SK-N-SH (cell line): Measurements from ENCODE around the gene GPR107. TPM values are rescaled to one million over a fixed set of nuclear protein-coding genes. Genes with fewer than 3 reads are reported as not detected.
A peak's percentile ranks its signal among the peaks of the same experiment; 100 is the strongest.

Experiments used
- CTCF ChIA-PET: fragments of 300-600, 350-600 bp; formaldehyde crosslinking; extraction: SDS; loops from one replicate; lab custom pipeline; 2021; lab: Yijun Ruan, JAX
- POLR2A ChIA-PET: fragments of 350-600 bp; sonication (Branson Sonifier 250); formaldehyde crosslinking; extraction: SDS; loops from one replicate; lab custom pipeline; 2020; ENCODE audit warnings: antibody characterized with exemption, inconsistent platforms; lab: Yijun Ruan, JAX
- DNase-seq: peaks from one replicate; pipeline ENCODE4 v3.0.0; 2012
- H2AFZ ChIP-seq: fragments of 200-600 bp; sonication (generic); 2 replicates; pipeline ENCODE4 v1.8.1; 2016; ENCODE audit warnings: antibody characterized with exemption, mild to moderate bottlenecking, low read depth
- H3F3A ChIP-seq: fragments of 200-600 bp; sonication (generic); replicated peaks from 2 replicates; pipeline ENCODE3; 2016; ENCODE audit warnings: antibody characterized with exemption, mild to moderate bottlenecking; ENCODE audit not compliant: insufficient read depth
- H3K27ac ChIP-seq, 2 experiments: fragments of 200-500 bp in 1 of 2; fragments of 200-600 bp in 1 of 2; sonication (Bioruptor generic) in 1 of 2; sonication (generic), shearing (Covaris generic) in 1 of 2; 2 replicates each; pipeline versions ENCODE4 v1.5.1 to v1.6.1; 2014 to 2016; ENCODE audit warnings: low read depth in 2 of 2, inconsistent platforms in 1 of 2, low read length in 1 of 2, mild to moderate bottlenecking in 1 of 2, mixed read lengths in 1 of 2
- H3K27me3 ChIP-seq: fragments of 200-600 bp; sonication (generic), shearing (Covaris generic); 2 replicates; pipeline ENCODE4 v1.6.1; 2016; ENCODE audit warnings: mixed run types; ENCODE audit not compliant: insufficient read depth
- H3K36me3 ChIP-seq, 2 experiments: fragments of 200-500 bp in 1 of 2; fragments of 200-600 bp in 1 of 2; sonication (Bioruptor generic) in 1 of 2; sonication (generic) in 1 of 2; replicated peaks in 1 of 2; 2 replicates each; pipeline versions ENCODE3 to v1.5.1; 2014 to 2016; ENCODE audit warnings: low read length in 1 of 2, mild to moderate bottlenecking in 1 of 2; ENCODE audit not compliant: insufficient read depth in 2 of 2, control insufficient read depth in 1 of 2
- H3K4me1 ChIP-seq, 2 experiments: fragments of 200-500 bp in 1 of 2; fragments of 200-600 bp in 1 of 2; sonication (Bioruptor generic) in 1 of 2; sonication (generic), shearing (Covaris generic) in 1 of 2; 2 replicates each; pipeline versions ENCODE4 v1.5.1 to v1.6.1; 2014 to 2016; ENCODE audit warnings: low read depth in 1 of 2, low read length in 1 of 2, mixed run types in 1 of 2; ENCODE audit not compliant: insufficient read depth in 2 of 2, control insufficient read depth in 1 of 2
- H3K4me2 ChIP-seq: fragments of 200-600 bp; sonication (generic), shearing (Covaris generic); 2 replicates; pipeline ENCODE4 v1.6.1; 2017; ENCODE audit warnings: mixed run types
- H3K4me3 ChIP-seq, 2 experiments: fragments of 200-500 bp in 1 of 2; fragments of 200-600 bp in 1 of 2; sonication (Bioruptor generic) in 1 of 2; sonication (generic), shearing (Covaris generic) in 1 of 2; 2 replicates each; pipeline versions ENCODE4 v1.5.1 to v1.8.1; 2014 to 2016; ENCODE audit warnings: low read depth in 2 of 2, inconsistent platforms in 1 of 2, low read length in 1 of 2, mild to moderate bottlenecking in 1 of 2, mixed read lengths in 1 of 2, moderate library complexity in 1 of 2
- H3K79me2 ChIP-seq: fragments of 200-600 bp; sonication (generic); 2 replicates; pipeline ENCODE4 v1.8.1; 2017; ENCODE audit warnings: mild to moderate bottlenecking; ENCODE audit not compliant: insufficient read depth
- H3K9ac ChIP-seq: fragments of 200-600 bp; sonication (generic); 2 replicates; pipeline ENCODE4 v1.6.1; 2017; ENCODE audit warnings: mixed run types
- H3K9me2 ChIP-seq: fragments of 200-600 bp; sonication (generic); 2 replicates; pipeline ENCODE4 v1.6.1; 2017; ENCODE audit warnings: mixed run types
- H3K9me3 ChIP-seq: fragments of 200-600 bp; sonication (generic); 2 replicates; pipeline ENCODE4 v1.6.1; 2017; ENCODE audit warnings: mixed run types, mild to moderate bottlenecking, moderate library complexity
- H4K20me1 ChIP-seq: fragments of 200-600 bp; sonication (generic); 2 replicates; pipeline ENCODE4 v1.6.1; 2017; ENCODE audit warnings: mild to moderate bottlenecking, mixed run types; ENCODE audit not compliant: insufficient read depth
- CHD2 ChIP-seq: fragments of 150-350 bp; IDR thresholded peaks from 2 replicates; pipeline ENCODE4 v1.6.1; 2018; ENCODE audit warnings: low read length; ENCODE audit not compliant: partially characterized antibody
- CTCF ChIP-seq: fragments of 200-600 bp; sonication (generic); IDR thresholded peaks from 2 replicates; pipeline ENCODE4 v1.6.1; 2017; ENCODE audit warnings: antibody characterized with exemption, mild to moderate bottlenecking, moderate library complexity
- GABPA ChIP-seq: IDR thresholded peaks from 2 replicates; pipeline ENCODE4 v1.4.0; 2012; ENCODE audit warnings: low read depth, mild to moderate bottlenecking
- IRF3 ChIP-seq: fragments of 150-350 bp; IDR thresholded peaks from 2 replicates; pipeline ENCODE4 v1.6.1; 2016; ENCODE audit warnings: mild to moderate bottlenecking, low read depth, low read length
- JUND ChIP-seq: IDR thresholded peaks from 2 replicates; pipeline ENCODE4 v1.4.0; 2012
- MAX ChIP-seq: IDR thresholded peaks from 2 replicates; pipeline ENCODE4 v1.4.0; 2012; ENCODE audit warnings: low read depth
- RAD21 ChIP-seq: IDR thresholded peaks from 2 replicates; pipeline ENCODE4 v1.6.1; 2012; ENCODE audit warnings: mild to moderate bottlenecking, low read length
- SIN3A ChIP-seq: IDR thresholded peaks from 2 replicates; pipeline ENCODE4 v1.6.1; 2012; ENCODE audit warnings: low read depth, mild to moderate bottlenecking, low read length, moderate library complexity, borderline replicate concordance
- SMC3 ChIP-seq: IDR thresholded peaks from 2 replicates; pipeline ENCODE4 v1.6.1; 2012; ENCODE audit warnings: low read depth, low read length, improper control_type of control experiment
- TAF1 ChIP-seq: IDR thresholded peaks from 2 replicates; pipeline ENCODE4 v1.6.1; 2012; ENCODE audit warnings: low read depth, mild to moderate bottlenecking, low read length, moderate library complexity, borderline replicate concordance
- USF1 ChIP-seq: IDR thresholded peaks from 2 replicates; pipeline ENCODE4 v1.4.0; 2012; ENCODE audit warnings: low read depth, borderline replicate concordance
- USF2 ChIP-seq: fragments of 150-350 bp; IDR thresholded peaks from 2 replicates; pipeline ENCODE4 v1.6.1; 2017; ENCODE audit warnings: antibody characterized with exemption, low read length, low read depth, borderline replicate concordance
- YY1 ChIP-seq: IDR thresholded peaks from 2 replicates; pipeline ENCODE4 v1.4.0; 2012; ENCODE audit warnings: low read depth, mild to moderate bottlenecking
- WGBS: methylation state at CpG from one replicate; pipeline ENCODE4 v1.1.6; 2017; ENCODE audit warnings: low lambda C conversion rate; 5-methylcytosine and 5-hydroxymethylcytosine counted together
- polyA plus RNA-seq, 3 experiments: library from polyadenylated mRNA; depleted of rRNA; stranded (reverse); fragments of >200 nt; gene quantifications; 2 replicates each; pipeline ENCODE4 v1.2.3, GENCODE V29; 2012

The GPR107 gene
- polyA plus RNA-seq, 1 of the 3 experiments (the other 2 are of a cell fraction): 23.0 TPM

- ChIA-PET POLR2A (no interaction called here), CTCF (interaction anchor here (0.6 to 4.8 kb wide), 58 partner anchors 9 to 347 kb away, joined by 3 to 73 read pairs (median 4); no protein-coding TSS in a partner anchor)
- no peak overlapping the region for H3K4me2 ChIP-seq
- no peaks in the 10 kb centered on the region for H3K9me3 ChIP-seq
- H3K27ac ChIP-seq: peak overlapping the region in 1 of 2 experiments; percentile 16; a peak in 1 of 4 replicates
- H3K4me1 ChIP-seq: peaks cover 0 to 18% of the 10 kb centered on the region in 2 experiments; a peak in 1 of 4 replicates
- H4K20me1 ChIP-seq: no peaks in the 10 kb centered on the region
- no peak overlapping the region for H3K9ac ChIP-seq
- no peak overlapping the region; a peak in 1 of 4 replicates for H3K4me3 ChIP-seq
- no peaks in the 10 kb centered on the region for H3K9me2 ChIP-seq
- H3K36me3 ChIP-seq: peaks cover 30 to 42% of the 10 kb centered on the region in 2 experiments
- peaks cover 3% of the 10 kb centered on the region for H3F3A ChIP-seq
- H3K79me2 ChIP-seq: no peaks in the 10 kb centered on the region
- 37% methylated on average over 10 of the region's 10 CpGs for WGBS
- DNase-seq: peak; percentile 80
- TF ChIP-seq USF2 (no peak), CHD2 (no peak), RAD21 (peak; percentile 95), MAX (no peak), JUND (no peak), IRF3 (no peak), SIN3A (no peak), GABPA (no peak), USF1 (no peak), YY1 (no peak), SMC3 (peak; percentile 89), CTCF (peak; percentile 90), TAF1 (no peak)
- no peaks in the 10 kb centered on the region for H3K27me3 ChIP-seq
- H2AFZ ChIP-seq: no peak overlapping the region
These were observed 53.6 kb downstream of the GPR107 start for GRCh38 chr9:130107234-130107861.
